NCI-H2196 (cell line): ENCODE data around the gene HBA1.
"Not testable (repeated sequence)": the region's sequence is repeated elsewhere in the genome, so short reads cannot be mapped to it uniquely, and the experiment has no call there.

Source experiments
- DNase-seq: peaks from one replicate; lab custom pipeline; 2025; ENCODE audit not compliant: unreplicated experiment; lab: John Stamatoyannopoulos, UW

HBA1 gene

GRCh38 chr16:194516-194915 is 18.0 kb downstream of the HBA1 start:
- DNase-seq: no peak

- no peak for DNase-seq
Measured at GRCh38 chr16:200388-200787, 23.9 kb downstream of the HBA1 start.

GRCh38 chr16:203246-203645 is 26.8 kb downstream of the HBA1 start:
- DNase-seq: no peak

- not testable (repeated sequence) for DNase-seq
Measured at GRCh38 chr16:204046-204445, 27.6 kb downstream of the HBA1 start.

GRCh38 chr16:209359-209758 is 32.9 kb downstream of the HBA1 start:
- DNase-seq: not testable (repeated sequence)

GRCh38 chr16:211631-212180 is 35.2 kb downstream of the HBA1 start:
- DNase-seq: not testable (repeated sequence)

GRCh38 chr16:212999-213398 is 36.5 kb downstream of the HBA1 start:
- DNase-seq: no peak

- no peak for DNase-seq
Measured at GRCh38 chr16:220021-220420, 43.5 kb downstream of the HBA1 start.
